GM23338 (cell line): ENCODE measurements around the gene XKR7.

Experiments
- CREB1 ChIP-seq: fragments of 250-450 bp; sonication (Bioruptor Pico); IDR thresholded peaks from 2 replicates; pipeline ENCODE4 v1.5.0; 2020; ENCODE audit warnings: low read depth, mild to moderate bottlenecking, moderate library complexity
- CTCF ChIP-seq, 2 experiments: fragments of 200-600 bp in 1 of 2; sonication (generic) in 1 of 2; conservative IDR thresholded peaks; 2 replicates each; pipeline versions ENCODE4 v1.5.1 to v1.6.1; 2016 to 2017; ENCODE audit warnings: antibody characterized with exemption in 2 of 2, low read depth in 2 of 2, mild to moderate bottlenecking in 2 of 2, moderate library complexity in 1 of 2
- ETS1 ChIP-seq: IDR thresholded peaks from 2 replicates; pipeline ENCODE4 v1.6.1; 2016; ENCODE audit warnings: antibody characterized with exemption
- EZH2 ChIP-seq: fragments of 200-600 bp; sonication (generic); IDR thresholded peaks from one replicate; pipeline ENCODE4 v1.8.0; 2017; ENCODE audit warnings: antibody characterized with exemption, mild to moderate bottlenecking, low read depth; ENCODE audit not compliant: unreplicated experiment
- EZH2phosphoT487 ChIP-seq: fragments of 200-600 bp; sonication (generic); IDR thresholded peaks from one replicate; pipeline ENCODE4 v1.8.1; 2018; ENCODE audit warnings: antibody characterized with exemption; ENCODE audit not compliant: unreplicated experiment
- JUNB ChIP-seq: IDR thresholded peaks from one replicate; pipeline ENCODE4 v1.6.1; 2016; ENCODE audit warnings: antibody characterized with exemption; ENCODE audit not compliant: unreplicated experiment
- POLR2AphosphoS5 ChIP-seq: IDR thresholded peaks from 2 replicates; pipeline ENCODE4 v1.6.1; 2016; ENCODE audit warnings: antibody characterized with exemption, low read depth
- REST ChIP-seq: IDR thresholded peaks from one replicate; pipeline ENCODE4 v1.6.1; 2018; ENCODE audit warnings: antibody characterized with exemption; ENCODE audit not compliant: unreplicated experiment
- STAT1 ChIP-seq: IDR thresholded peaks from one replicate; pipeline ENCODE4 v1.6.1; 2016; ENCODE audit warnings: antibody characterized with exemption; ENCODE audit not compliant: unreplicated experiment

GRCh38 chr20:32006053-32006452 is 38.1 kb downstream of the XKR7 start:
- TF ChIP-seq CTCF (conservative IDR thresholded peaks at IDR 0.05; ENCODE audit: low read depth in 2 of 2) (no peak), CREB1 (no peak), POLR2AphosphoS5 (no peak), ETS1 (no peak), EZH2 (no peak), REST (no peak), JUNB (no peak), EZH2phosphoT487 (no peak), STAT1 (no peak)
